Activated CD8-positive, alpha-beta T cell treated with anti-CD3 and anti-CD28 coated beads for 36 hours (primary cell): Measurements from ENCODE around the gene SPDYE2B. TPM values are rescaled to one million over a fixed set of nuclear protein-coding genes. Genes with fewer than 3 reads are reported as not detected.
"Not testable (repeated sequence)": the region's sequence is repeated elsewhere in the genome, so short reads cannot be mapped to it uniquely, and the experiment has no call there.

Source experiments
- ATAC-seq: fragments of 200-7000 bp; cut with Tn5 transposase; one replicate; pipeline ENCODE4 v1.10.0; 2021; ENCODE audit warnings: mild to moderate bottlenecking, moderate library complexity
- CTCF ChIA-PET: fragments of 350-600 bp; sonication (Branson Sonifier 250); formaldehyde crosslinking; loops from one replicate; lab custom pipeline; 2021; ENCODE audit warnings: antibody characterized with exemption; lab: Charles Lee
- POLR2A ChIA-PET: fragments of 350-600 bp; sonication (Branson Sonifier 250); formaldehyde crosslinking; loops from one replicate; lab custom pipeline; 2021; ENCODE audit warnings: antibody characterized with exemption; lab: Charles Lee
- DNase-seq: peaks from one replicate; pipeline ENCODE4 v3.0.0-alpha.2; 2020
- H3K27ac Mint-ChIP-seq: one replicate; pipeline ENCODE4 v1.8.0; 2021; ENCODE audit warnings: mild to moderate bottlenecking, mixed read lengths
- H3K27me3 Mint-ChIP-seq: one replicate; pipeline ENCODE4 v1.8.0; 2021; ENCODE audit warnings: mixed read lengths
- H3K36me3 Mint-ChIP-seq: one replicate; pipeline ENCODE4 v1.8.0; 2021; ENCODE audit warnings: low read depth, mixed read lengths
- H3K4me1 Mint-ChIP-seq: one replicate; pipeline ENCODE4 v1.8.0; 2021; ENCODE audit warnings: low read depth, mixed read lengths
- H3K4me3 Mint-ChIP-seq: one replicate; pipeline ENCODE4 v1.8.0; 2021; ENCODE audit warnings: mild to moderate bottlenecking, moderate library complexity, mixed read lengths
- H3K9me3 Mint-ChIP-seq: one replicate; pipeline ENCODE4 v1.8.0; 2021; ENCODE audit warnings: mixed read lengths
- intact Hi-C: fragments of 100-400 bp; cut with micrococcal nuclease; formaldehyde crosslinking; loops from one replicate; pipeline ENCODE4 v1.10.0; 2022
- total RNA-seq, 2 experiments: library from RNA; stranded (reverse); gene quantifications; one replicate each; pipeline ENCODE4 v1.2.3, GENCODE V29; 2021

The SPDYE2B gene
- total RNA-seq, 2 experiments from 2014 or later, result not detected

DNA sequence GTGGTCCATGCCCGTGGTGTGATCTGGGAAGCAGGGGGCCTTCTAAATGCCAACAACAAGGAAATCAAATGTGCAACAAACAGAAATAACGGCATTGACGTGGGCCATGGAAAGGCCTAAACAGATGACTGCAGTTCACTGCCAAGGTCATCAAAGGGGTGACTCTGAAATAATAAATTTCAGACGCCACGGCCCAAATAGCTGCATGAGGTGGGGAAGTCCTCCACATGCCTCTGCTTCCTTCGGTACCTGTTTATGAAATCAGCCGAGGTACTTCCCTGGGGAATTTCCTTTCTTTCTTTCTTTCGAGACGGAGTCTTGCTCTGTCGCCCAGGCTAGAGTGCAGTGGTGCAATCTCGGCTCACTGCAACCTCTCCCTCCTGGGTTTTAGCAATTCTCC, 14.6 kb downstream of the SPDYE2B start:
- intact Hi-C loops, POLR2A ChIA-PET, H3K27me3 Mint-ChIP-seq, H3K4me1 Mint-ChIP-seq, H3K36me3 Mint-ChIP-seq, DNase-seq, CTCF ChIA-PET, H3K4me3 Mint-ChIP-seq, ATAC-seq, H3K27ac Mint-ChIP-seq, H3K9me3 Mint-ChIP-seq: not testable (repeated sequence)

DNA sequence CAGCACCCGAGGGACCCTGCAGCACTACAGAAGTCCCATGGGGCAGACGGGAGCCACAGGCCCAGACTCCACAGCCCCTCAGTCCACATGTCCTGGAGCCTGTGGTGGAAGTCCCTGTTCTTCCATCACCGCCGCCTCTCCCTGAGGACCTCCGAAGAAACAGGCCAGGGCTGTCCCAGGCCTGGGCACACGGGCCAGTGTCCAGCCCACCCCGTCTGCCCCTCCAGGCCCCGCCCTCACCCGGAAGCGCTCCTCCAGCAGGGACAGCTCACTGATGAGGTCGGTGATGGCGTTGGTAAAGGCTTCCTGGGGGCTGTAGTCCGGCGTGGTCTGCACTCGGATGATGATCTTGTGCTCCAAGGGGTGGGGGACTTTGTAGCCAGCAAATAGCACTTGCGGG, 16.7 kb downstream of the SPDYE2B start:
- H3K27me3 Mint-ChIP-seq, POLR2A ChIA-PET, H3K27ac Mint-ChIP-seq, CTCF ChIA-PET, intact Hi-C loops, H3K9me3 Mint-ChIP-seq, ATAC-seq, DNase-seq, H3K4me1 Mint-ChIP-seq, H3K4me3 Mint-ChIP-seq, H3K36me3 Mint-ChIP-seq: not testable (repeated sequence)

GRCh38 chr7:102667523-102667922, 17.4 kb downstream of the SPDYE2B start:
- CTCF ChIA-PET, intact Hi-C loops, H3K4me1 Mint-ChIP-seq, H3K27ac Mint-ChIP-seq, H3K36me3 Mint-ChIP-seq, POLR2A ChIA-PET, H3K4me3 Mint-ChIP-seq, H3K9me3 Mint-ChIP-seq, ATAC-seq, H3K27me3 Mint-ChIP-seq, DNase-seq: not testable (repeated sequence)

GRCh38 chr7:102671166-102671955, 21.2 kb downstream of the SPDYE2B start, which contains the start of gene POLR2J2:
TSS of gene POLR2J2 (minus strand) at chr7:102671663. CDS start at chr7:102671601, 62 bp downstream.
- H3K27me3 Mint-ChIP-seq, CTCF ChIA-PET: not testable (repeated sequence)
- H3K4me3 Mint-ChIP-seq, result peak within 1 kb of the TSS; percentile 74

GRCh38 chr7:102671956-102672307, 21.8 kb downstream of the SPDYE2B start:
- H3K9me3 Mint-ChIP-seq, H3K4me3 Mint-ChIP-seq, CTCF ChIA-PET, POLR2A ChIA-PET, H3K36me3 Mint-ChIP-seq, H3K27ac Mint-ChIP-seq, DNase-seq, intact Hi-C loops, H3K27me3 Mint-ChIP-seq, H3K4me1 Mint-ChIP-seq: not testable (repeated sequence)
- peak; percentile 22 for ATAC-seq

More at GRCh38 chr7:102671166-102671955, 21.2 kb downstream of the SPDYE2B start, which contains the start of gene POLR2J2:
- H3K36me3 Mint-ChIP-seq, H3K4me1 Mint-ChIP-seq, intact Hi-C loops, H3K9me3 Mint-ChIP-seq, POLR2A ChIA-PET: not testable (repeated sequence)
- H3K27ac Mint-ChIP-seq, result peak within 1 kb of the TSS; percentile 42
- ATAC-seq (peak; percentile 79), DNase-seq (peak; percentile 85)

- intact Hi-C loops, H3K27ac Mint-ChIP-seq, H3K4me3 Mint-ChIP-seq, H3K36me3 Mint-ChIP-seq, H3K27me3 Mint-ChIP-seq, H3K9me3 Mint-ChIP-seq, CTCF ChIA-PET, DNase-seq, H3K4me1 Mint-ChIP-seq, POLR2A ChIA-PET: not testable (repeated sequence)
- peak; percentile 13 for ATAC-seq
Measured at GRCh38 chr7:102673447-102674067, 23.4 kb downstream of the SPDYE2B start.

DNA sequence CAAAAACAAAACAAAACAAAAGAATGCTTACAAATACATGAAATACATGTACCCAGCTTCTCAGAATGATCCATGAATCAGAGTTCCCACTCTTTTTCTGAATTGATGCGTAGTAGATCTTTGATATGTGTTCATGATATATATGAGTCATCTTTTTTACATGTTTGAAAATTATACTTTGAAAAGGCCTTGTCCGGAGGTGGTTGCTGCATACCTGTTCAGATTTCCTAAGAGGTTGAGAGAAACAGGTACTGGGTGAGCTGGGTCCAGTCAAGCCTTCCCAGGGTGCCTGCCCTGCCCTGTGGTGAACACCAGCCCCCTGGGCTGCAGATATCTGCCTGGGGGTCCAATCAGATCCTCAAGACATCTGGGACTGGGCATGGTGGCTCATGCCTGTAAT, 25.4 kb downstream of the SPDYE2B start:
- peak; percentile 13 for DNase-seq
- peak; percentile 19 for ATAC-seq
- CTCF ChIA-PET, H3K9me3 Mint-ChIP-seq, POLR2A ChIA-PET, H3K27ac Mint-ChIP-seq, H3K4me3 Mint-ChIP-seq, H3K36me3 Mint-ChIP-seq, intact Hi-C loops, H3K27me3 Mint-ChIP-seq, H3K4me1 Mint-ChIP-seq: not testable (repeated sequence)

DNA sequence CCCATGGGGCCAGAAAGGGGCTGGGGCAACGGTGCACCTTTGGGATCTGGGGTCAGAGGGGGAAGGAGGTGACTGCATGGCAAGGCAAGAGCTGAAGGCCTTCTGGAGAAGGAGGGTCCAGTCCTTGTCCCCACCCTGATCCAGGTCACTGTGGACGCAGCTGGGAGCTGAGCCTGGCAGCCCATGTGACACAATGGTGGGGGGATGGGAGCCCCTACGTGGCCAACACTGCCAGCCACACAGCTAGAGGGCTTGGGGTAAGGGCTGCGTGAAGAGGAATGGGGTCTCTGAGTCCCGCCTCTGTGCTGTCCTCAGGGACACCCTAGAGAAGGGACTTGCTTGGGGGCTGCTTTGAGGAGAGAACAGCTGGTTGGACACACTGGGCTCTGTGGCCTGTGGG, 30.7 kb downstream of the SPDYE2B start:
- H3K27me3 Mint-ChIP-seq, H3K4me3 Mint-ChIP-seq, ATAC-seq, H3K27ac Mint-ChIP-seq, H3K9me3 Mint-ChIP-seq, H3K36me3 Mint-ChIP-seq, POLR2A ChIA-PET, DNase-seq, CTCF ChIA-PET, intact Hi-C loops, H3K4me1 Mint-ChIP-seq: not testable (repeated sequence)

GRCh38 chr7:102682560-102682959, 32.4 kb downstream of the SPDYE2B start:
- H3K27me3 Mint-ChIP-seq, DNase-seq, H3K9me3 Mint-ChIP-seq, H3K4me3 Mint-ChIP-seq, ATAC-seq, CTCF ChIA-PET, H3K4me1 Mint-ChIP-seq, H3K27ac Mint-ChIP-seq, POLR2A ChIA-PET, intact Hi-C loops, H3K36me3 Mint-ChIP-seq: not testable (repeated sequence)

DNA sequence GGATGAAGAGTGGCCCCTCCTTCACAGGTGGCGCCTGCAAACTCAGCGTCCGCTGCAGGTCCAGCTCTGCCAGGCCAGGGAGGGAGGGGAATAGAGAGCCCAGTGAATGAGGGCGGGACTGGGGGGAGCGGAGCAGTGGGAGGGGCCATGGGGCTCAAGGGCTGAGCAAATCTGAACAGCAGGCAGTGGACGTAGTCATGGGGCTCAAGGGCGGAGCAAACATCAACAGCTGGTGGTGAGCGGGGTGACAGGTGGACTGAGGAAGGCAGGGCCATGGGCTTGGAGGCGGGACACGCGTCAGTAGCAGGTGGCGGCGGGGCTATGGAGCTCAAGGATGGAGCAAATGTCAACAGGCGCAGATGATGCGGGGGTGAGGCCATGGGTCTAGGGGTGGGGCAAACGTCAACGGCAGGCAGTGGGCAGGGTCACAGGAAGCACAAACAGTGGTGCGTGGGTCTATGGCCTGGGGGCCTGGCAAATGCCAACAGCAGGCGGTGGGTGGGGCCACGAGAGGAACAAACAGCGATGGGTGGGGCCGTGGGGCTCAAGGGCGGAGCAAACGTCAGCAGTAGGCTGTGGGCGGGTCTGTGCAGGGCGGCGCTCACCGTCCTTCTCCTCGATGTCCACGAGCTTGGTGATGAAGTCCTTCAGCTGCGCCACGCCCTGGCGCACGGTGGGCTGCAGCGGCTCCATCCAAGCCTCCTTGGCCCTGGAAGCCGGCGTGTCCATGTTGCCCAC, 38.3 kb downstream of the SPDYE2B start:
- H3K36me3 Mint-ChIP-seq, intact Hi-C loops, DNase-seq, H3K9me3 Mint-ChIP-seq, H3K4me3 Mint-ChIP-seq, H3K4me1 Mint-ChIP-seq, H3K27ac Mint-ChIP-seq, POLR2A ChIA-PET, H3K27me3 Mint-ChIP-seq, CTCF ChIA-PET: not testable (repeated sequence)
- peak; percentile 93 for ATAC-seq

- H3K36me3 Mint-ChIP-seq, POLR2A ChIA-PET, H3K27me3 Mint-ChIP-seq, H3K9me3 Mint-ChIP-seq, CTCF ChIA-PET, DNase-seq, H3K27ac Mint-ChIP-seq, intact Hi-C loops, H3K4me3 Mint-ChIP-seq, H3K4me1 Mint-ChIP-seq: not testable (repeated sequence)
- ATAC-seq, result peak; percentile 77
Measured at GRCh38 chr7:102689436-102690282, 39.5 kb downstream of the SPDYE2B start.
